ENCODE measurements around the gene GATAD2A.

- TF ChIP-seq SLC30A9 (CRISPR knock-in tag; IDR thresholded peaks at IDR 0.05) (no peak), CTCF (IDR thresholded peaks at IDR 0.05 in 2 of 3, conservative IDR thresholded peaks at IDR 0.05 in 1 of 3; ENCODE audit: insufficient read depth in 2 of 3, low read depth in 1 of 3, low read length in 3 of 3) (peak; percentile 71 to 91 (median 89)), ZNF232 (CRISPR knock-in tag; IDR thresholded peaks at IDR 0.05) (no peak)
- TF ChIP-seq, protein P1, sequence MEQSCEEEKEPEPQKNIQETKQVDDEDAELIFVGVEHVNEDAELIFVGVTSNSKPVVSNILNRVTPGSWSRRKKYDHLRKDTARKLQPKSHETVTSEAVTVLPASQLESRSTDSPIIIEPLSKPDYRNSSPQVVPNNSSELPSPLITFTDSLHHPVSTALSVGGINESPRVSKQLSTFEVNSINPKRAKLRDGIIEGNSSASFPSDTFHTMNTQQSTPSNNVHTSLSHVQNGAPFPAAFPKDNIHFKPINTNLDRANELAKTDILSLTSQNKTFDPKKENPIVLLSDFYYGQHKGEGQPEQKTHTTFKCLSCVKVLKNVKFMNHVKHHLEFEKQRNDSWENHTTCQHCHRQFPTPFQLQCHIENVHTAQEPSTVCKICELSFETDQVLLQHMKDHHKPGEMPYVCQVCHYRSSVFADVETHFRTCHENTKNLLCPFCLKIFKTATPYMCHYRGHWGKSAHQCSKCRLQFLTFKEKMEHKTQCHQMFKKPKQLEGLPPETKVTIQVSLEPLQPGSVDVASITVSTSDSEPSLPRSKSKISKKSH (CRISPR knock-in tag; IDR thresholded peaks at IDR 0.05), result no peak
Observed at GRCh38 chr19:19490214-19490968, 84.9 kb downstream of the GATAD2A start.
